ENCODE results near the gene FPR3.
"Not testable (repeated sequence)": the region's sequence is repeated elsewhere in the genome, so short reads cannot be mapped to it uniquely, and the experiment has no call there.

The FPR3 gene

DNA sequence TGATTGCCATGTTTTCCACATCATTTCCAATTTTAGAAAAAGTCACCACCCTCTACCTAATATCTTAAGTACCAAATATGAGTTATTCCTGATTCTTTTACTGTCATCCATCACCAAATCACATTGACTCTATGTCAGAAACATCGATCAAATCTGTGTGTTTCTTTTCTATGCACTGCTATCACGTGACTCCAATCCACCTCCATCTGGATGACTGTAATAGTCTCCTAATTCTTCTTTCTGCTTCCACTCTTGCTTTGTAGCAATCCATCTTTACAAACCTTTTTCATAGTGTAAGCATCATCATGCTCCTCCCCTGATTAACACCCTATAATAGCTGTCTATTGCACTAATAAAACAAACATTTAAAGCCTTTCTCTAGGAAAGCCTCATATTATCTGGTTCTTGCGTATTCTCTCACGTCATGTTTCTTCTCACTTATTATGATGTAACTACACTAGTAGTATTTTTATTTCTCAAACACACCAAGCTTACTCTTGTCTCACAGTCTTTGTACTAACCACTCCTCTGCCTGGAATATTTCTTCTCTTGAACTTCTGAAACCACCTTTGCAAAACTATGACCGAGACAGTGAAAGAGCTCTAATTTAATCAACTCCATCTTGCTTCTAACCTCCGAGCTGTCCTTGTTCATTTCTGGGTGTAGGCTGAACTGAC is 10.7 kb upstream of the FPR3 start:
- DNase-seq (ENCODE audit: low spot score): no peak

DNA sequence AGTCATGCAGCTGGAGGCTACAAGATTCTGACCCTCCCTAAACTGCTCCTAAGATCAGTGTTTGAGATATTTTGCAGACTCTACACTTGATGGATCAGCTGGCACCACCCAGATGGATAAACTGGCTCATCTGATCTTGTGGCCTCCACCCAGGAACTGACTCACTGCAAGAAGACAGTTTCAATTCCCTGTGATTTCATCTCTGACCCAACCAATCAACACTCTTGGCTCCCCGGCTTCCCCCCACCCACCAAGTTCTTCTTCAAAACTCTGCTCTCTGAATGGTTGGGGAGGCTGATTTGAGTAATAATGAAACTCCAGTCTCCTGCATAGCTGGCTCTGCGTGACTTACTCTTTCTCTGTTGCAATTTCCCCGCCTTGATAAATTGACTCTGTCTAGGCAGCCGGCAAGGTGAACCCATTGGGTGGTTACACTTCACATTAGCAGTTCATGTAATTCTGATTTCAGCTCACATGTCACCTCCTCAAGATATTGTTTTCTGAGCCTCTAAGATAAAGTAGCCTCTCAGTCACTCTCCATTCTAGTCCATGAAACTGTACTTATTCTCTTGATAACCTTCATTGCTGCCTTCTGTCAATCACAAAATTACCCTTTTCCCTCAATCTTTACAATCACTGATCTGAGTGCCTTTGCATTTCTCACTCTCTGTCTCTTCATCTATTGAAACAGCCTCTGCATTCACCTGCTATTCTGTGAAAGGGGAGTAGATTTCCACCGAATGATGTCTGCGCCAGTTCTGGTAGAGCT is 9.9 kb upstream of the FPR3 start:
- no peak for DNase-seq (ENCODE audit: low spot score)

DNA sequence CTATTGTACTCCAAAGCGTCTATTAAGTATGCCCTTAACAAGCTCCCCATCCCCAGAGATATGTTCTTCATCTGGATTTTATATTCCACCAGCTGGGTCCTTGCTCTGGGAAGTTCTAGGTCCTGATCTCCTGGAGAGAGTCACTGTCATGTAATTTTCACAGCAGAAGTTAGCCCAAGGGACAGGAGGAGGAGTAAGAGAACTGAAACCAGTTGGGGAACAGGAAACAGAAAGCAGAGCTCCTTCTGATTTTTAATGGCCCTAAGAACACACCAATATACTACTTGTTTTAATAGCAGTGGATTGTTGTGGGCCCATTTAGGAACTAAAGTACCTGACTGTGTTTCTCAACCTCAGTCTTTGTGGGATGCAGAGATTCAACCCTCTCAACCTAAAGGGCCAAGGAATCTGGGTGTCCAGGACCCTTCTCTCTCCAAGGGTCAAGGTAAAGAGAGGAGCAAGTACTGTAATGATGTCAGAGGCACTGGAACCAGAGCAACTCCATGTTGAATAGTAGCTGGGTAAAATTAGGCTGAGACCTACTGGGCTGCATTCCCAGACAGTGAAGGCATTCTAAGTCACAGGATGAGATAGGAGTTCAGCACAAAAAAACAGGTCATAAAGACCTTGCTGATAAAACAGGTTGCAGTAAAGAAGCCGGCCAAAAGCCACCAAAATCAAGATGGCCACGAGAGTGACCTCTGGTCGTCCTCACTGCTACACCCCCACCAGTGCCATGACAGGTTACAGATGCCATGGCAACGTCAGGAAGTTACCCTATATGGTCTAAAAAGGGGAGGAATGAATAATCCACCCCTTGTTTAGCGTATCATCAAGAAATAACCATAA is 8.1 kb upstream of the FPR3 start:
- no peak for DNase-seq (ENCODE audit: low spot score)

DNA sequence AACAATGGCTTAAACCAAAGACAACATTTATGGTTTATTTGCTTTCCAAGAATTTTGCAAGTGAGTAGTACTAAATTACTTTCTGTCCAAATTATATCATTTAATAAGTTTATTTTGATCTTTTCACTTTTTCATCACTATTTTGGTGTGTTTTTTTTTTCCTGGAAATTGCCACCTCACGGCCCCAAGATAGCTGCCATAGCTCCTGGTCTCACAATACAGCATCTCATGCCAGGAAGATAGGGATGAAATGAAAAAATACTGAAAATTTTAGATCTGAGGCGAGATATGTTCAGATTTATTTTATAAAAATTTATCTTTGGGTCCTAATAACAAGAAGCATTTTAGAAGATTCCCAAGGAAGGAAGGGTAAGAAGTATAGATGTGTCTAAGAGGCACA is 6.9 kb upstream of the FPR3 start:
- DNase-seq (ENCODE audit: low spot score): no peak

DNA sequence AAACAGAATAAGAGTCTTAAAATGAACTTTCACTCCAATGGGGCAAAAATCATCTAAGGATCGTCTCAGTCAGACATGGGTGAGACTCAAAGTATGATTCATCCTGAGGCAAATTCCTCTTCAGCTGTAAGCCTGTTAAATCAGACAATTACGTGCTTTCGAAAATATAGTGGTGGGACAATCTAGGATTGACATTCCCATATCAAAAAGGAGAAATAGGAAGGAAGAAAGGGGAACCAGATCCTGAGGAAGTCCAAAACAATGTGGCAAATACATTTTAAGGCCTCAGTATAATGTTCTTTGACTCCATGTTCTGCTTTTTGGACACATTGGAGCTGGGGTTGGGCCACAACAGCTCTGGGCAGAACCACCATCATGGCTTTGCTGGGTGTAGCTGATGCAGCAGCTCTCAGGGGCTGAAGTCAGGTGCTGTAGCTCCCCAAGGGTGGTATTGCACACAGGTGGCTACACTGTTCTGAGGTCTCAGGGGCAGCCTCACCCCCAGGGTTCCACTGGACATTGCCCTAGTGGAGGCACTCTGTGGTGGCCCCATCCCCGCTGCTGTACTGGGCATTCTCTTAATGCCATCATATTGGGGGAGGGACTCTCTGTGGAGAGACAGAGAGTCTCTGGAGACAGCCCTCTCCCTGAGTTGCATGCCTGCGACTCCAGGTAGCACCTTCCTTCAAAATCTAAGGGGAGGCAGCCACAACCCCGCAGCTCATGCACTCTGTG is 5.7 kb upstream of the FPR3 start:
- DNase-seq (ENCODE audit: low spot score): no peak

DNA sequence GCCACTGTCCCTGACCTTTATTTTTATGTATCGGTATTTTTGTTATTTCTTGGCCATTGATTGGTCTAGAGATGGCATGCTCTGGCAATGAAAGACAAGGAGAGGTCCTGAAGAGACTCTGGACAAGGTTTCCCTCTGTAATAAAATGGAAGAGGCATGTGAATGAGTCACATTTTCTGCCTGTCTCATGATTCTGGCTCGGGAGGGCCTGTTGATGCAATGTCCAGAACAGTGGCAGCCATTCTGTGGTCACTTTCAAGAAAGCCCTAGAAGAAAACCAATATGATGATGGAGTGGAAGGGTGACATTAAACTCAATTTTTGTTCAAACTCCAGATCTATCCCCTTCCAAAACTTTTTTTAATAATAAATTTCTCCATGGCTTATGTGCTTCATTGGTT is 2.0 kb upstream of the FPR3 start:
- DNase-seq (ENCODE audit: low spot score): no peak

DNA sequence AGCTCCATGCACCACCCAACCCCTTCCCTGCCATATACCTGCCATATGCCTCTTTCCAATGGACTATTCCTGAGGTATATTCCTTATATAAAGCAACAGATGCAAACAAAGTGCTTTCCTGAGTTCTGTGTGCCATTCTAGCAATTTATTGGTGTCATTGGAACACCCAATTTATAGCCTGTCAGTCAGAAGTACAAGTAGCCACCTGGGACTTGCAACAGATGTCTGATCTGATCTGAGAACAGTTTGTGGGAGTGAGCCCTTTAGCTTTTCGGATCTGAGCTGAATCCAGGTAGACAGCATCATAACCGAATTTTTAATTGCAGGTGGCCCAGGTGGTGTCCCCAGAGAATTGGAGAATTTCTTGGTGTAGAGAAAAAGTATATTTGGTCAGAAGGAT is 963 bp upstream of the FPR3 start:
- DNase-seq (ENCODE audit: low spot score): no peak

DNA sequence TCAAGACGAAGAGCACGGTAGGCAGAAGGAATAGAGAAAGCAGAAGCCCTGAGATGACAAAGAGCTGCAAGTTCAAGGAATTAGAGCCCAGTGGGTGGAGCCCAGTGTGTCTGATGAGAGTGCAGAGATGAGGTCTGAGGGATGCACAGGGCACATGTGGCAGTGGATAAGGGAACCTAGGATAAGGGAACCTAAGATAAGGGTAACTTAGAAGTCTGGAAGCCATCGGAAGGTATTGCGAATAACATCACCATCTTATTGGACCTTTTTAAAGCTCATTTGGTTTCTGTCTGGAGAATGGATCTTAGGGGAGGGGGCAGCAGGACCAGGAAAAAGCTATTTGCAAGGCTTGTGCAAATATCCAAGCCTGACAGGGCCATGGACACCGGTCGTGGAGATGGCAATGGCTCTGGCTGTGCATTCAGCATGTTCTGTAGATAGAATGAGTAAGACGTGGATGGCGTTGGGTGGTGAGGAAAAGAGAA is 1.3 kb downstream of the FPR3 start:
- DNase-seq (ENCODE audit: low spot score): no peak

DNA sequence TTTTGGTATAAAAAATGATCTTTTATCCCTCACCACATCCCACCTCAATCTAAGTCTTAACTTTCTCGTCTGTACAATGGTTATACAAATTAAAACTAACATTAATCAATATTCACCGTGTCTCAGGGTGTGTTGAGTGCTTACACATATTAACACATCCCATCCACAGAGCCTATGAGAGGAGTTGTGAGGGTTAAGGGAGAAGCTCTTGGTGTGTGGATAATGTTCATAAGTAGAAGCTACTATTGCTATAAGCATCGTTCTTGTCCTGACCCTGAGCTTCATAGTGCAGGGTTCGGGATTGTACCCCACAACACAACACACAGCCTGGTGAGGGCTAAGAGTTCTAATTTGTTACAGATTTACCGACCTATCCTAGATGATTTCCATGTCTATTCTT is 2.5 kb downstream of the FPR3 start:
- no peak for DNase-seq (ENCODE audit: low spot score)

DNA sequence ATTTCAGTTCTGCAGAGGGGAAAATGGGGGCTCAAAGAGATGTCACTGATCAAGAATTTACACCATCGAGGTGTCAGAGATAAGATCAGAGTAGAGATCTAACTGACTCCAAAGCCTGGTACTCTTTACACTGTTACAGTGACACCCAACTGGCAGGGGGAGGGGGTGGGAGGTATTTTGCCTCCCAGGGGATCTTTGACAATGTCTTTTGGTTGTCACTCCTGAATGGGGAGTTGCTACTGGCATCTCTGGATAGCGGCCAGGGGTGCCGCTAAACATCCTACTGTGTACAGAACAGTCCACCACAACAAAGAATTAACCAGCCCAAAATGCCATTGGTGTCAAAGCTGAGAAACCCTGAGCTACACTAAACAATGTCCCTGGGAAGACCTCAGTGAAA is 3.1 kb downstream of the FPR3 start:
- no peak for DNase-seq (ENCODE audit: low spot score)

DNA sequence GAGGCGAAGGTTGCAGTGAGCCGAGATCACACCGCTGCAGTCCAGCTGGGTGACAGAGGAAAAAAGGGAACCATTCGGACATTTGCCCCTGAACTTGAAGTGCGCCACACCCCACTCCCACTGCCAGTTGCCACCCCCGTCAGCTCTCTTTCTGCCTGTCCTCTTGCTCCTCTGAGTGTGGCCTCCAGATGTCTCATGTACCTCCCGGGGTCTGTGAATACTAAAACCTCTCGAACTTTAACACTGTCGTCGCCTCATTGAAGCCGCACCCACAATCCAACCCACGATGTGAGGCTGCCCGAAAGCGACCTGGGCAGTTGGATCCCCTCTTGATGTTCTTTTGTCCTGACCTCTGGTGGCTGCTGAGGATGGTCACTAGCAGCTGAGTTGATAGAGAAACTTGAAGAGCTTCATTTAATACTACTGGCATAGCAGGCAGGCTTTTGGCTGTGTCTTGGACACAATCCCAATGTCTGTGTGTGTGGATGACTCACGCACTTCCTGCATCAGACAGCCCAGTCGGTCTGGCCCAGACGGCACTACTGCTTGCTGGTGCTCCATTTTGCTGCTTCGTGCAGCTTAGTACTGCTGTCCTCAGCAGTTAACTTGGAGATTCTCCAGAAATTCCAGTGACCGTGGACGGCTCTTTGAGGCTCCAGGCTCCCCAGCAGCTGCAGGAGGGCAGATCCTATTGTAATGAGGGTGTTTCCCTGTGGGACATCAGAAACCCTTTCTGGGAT is 4.2 kb downstream of the FPR3 start:
- peak; percentile 83 for DNase-seq (ENCODE audit: low spot score)

DNA sequence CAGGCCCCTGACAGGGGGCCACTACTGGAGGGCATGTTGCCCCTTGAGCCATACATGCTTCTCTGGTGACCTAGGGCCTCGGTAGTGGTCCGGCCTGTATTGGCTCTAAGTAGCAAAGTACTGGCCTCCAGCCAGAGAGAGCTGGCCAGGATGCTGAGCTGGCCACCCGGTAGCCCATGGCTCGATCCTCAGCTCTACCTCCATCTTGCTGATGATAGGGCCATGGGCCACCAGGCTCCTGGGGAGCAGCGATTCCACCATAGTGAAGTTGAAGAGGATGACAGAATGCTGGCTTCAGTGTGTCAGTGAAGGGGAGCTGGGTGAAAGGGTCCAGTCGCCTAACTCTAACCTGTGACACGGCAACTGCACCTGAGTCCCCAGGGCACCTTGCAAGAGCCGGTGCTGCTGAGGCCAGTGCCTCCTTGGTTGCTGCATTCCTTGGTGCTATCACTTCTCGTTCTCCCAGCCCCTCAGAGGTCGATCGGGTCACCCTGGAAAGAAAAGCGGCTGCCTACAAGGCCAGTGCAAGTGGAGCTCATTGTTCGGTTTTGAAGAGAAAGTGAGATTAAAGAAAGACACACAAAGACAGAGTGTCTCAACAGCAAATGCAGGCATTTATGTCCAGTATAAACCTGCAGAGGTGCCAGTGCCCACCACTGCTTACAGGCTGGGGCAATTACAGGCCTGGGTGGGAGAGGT is 5.0 kb downstream of the FPR3 start:
- DNase-seq (ENCODE audit: low spot score): no peak

DNA sequence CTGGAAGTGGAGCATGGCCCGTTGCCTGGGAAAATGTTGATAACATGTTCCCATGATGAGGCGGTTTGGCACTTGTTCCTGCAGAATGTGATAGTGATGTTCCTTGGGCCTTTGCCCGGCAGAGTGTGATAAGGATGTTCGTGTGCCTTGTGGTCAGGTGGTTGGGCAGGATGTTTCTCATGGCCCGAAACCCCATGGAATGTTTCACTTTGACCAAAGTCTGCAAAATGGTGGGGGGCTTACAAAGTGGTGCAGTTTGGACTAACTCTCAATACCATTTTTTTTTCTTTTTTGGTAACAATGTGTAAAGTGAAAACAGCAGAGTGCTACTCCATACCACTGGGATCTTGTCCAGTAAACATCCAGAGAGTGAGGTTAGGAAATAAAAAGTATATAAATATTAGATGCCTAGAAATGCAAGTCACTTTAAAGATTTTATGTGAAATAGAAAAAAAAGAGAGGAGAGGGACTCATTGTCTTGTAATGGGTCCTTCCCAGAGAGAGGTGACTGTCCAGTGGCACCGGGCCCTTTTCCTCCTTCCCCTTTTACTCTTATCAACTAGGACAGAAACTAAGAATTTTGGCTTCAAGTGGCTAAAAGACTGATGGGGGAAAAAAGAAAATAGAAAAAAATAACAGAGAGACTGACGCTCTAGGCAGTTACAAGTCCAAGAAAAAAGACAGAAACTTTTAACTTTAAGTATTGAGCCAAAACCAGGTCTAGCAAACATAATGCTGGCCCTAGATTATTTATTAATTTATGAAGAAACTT is 5.7 kb downstream of the FPR3 start:
- DNase-seq (ENCODE audit: low spot score): no peak

DNA sequence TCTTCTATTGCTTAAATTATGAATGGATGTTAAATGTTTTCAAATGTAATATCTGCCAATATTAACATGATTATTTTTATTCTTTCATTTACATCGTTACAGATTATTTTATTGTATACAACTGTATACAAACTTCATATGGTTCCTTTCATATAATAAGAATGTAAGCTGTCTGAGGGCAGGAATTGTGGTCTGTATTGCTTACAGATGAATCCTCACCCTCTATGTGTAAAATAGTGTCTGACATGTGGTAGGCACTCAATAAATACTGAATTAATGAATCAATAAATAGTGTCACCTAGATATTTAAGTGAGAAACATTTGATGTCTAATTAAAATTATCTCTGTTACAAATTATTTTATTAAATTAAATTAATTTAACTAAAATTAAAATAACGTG is 7.8 kb downstream of the FPR3 start:
- DNase-seq (ENCODE audit: low spot score): no peak

DNA sequence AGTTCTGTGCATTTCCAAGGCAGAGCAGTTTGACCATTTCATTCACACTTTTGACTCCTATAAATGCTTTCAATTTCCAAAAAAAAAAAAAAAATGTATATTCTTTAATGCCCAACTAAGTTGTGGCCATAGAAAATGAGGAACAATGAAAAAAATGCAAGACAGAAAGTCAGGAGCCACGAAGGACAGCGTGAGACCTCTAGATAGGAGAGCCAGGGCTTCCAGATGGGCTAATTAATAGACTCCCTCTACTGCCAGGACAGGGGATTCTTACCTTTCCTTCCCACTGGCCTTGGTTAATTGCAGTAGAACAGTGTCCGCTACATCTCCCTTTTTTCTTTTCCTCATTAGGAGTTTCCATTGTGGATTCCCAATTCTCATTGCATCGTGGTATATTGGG is 8.6 kb downstream of the FPR3 start:
- no peak for DNase-seq (ENCODE audit: low spot score)

DNA sequence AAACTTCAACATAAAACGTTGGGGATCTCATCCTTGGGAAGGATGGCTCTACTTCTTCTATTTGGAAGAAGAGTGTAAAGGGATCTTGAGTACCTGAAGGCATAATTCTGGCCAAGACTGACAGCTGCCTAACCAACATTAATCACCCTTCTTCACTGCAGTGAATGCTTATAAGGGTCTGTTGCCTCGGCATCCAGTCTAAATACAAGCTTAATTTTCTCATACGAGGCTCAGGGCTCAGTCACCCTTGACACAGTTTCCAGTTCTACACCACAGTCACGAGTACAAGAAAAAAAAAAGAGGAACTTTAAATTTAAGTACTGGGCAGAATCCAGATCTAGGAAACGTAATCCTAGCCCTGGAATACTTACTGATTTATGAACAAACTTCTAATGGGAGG is 9.0 kb downstream of the FPR3 start:
- no peak for DNase-seq (ENCODE audit: low spot score)

DNA sequence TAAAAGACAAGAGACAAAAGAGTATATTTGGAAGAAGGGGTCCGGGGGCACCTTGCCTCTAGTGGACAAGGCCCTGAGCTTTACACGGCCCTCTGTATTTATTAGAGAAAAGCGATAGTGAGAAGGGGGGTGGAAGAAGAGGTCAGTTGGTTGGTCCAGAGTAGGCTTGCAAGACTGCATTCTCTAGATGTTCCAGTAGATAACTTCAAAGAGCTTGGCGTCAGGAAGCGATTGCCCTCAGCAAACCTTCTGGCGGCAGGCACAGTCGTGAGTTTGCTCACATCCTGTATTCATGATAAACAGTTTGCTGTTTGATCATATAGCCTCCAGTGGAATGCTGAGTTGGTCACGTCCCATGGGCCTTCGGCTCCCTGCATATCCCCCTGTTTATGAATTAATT is 9.8 kb downstream of the FPR3 start:
- DNase-seq (ENCODE audit: low spot score): not testable (repeated sequence)

DNA sequence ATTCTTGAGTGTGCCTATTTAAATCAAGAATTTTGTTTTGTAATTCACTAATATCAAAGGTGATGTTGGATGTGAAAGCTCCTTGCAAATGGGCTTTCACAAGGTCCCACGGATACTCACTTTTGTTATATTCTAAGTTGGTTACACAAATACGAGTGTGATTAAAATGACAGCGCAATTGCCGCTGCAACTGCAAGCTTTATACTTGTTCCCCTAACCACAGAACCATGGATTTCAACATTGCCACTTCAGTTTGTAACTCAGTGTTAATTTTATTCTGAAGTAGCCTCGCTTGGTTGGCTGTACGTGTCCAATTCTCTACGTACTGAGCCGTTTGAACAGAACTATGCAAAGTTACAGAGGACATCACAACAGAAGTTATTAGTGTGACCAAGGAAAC is 10.4 kb downstream of the FPR3 start:
- not testable (repeated sequence) for DNase-seq (ENCODE audit: low spot score)

DNA sequence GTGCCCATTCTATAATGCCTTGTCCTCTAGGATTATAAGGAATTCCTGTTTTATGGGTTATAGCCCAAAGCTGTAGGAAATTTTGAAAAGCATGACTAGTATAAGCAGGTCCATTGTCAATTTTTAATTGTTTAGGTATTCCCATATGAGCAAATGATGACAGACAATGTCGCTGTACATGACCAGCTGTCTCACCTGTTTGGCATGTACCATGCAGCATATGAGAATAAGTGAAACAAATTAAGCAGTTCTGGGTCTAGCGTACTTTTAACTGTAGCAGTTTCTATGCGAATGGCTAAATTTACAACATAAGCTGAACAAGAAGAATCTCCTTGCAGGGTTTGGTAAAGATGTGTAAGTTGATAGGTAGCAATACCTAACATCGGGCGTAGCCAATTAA is 11.6 kb downstream of the FPR3 start:
- not testable (repeated sequence) for DNase-seq (ENCODE audit: low spot score)

DNA sequence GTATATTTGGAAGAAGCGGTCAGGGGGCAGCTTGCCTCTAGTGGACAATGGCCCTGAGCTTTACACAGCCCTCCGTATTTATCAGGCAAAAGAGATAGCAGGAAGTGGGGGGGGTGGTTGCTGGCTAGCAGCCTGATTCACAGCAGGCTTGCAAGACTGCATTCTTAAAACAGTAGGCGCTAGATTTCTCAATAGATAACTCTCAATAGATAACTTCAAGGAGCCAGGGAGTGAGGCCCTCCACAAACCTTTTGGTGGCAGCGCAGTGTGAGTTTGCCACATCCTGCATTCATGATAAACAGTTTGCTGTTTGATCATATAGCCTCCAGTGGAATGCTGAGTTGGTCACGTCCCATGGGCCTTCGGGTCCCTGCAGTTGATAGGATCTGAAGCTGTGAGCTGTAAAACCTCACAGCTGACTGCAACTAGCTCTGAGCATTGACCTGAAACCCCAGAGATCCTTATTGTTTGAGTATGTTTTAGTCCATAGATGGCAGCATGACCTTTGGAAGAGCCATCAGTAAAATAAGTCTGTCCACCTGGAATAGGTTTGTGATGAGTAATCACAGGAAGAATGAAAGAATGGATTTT is 12.2 kb downstream of the FPR3 start:
- DNase-seq (ENCODE audit: low spot score): no peak

Data from COLO829 (cell line).